Measurements from ENCODE around the gene MYMK.

MYMK gene

DNA sequence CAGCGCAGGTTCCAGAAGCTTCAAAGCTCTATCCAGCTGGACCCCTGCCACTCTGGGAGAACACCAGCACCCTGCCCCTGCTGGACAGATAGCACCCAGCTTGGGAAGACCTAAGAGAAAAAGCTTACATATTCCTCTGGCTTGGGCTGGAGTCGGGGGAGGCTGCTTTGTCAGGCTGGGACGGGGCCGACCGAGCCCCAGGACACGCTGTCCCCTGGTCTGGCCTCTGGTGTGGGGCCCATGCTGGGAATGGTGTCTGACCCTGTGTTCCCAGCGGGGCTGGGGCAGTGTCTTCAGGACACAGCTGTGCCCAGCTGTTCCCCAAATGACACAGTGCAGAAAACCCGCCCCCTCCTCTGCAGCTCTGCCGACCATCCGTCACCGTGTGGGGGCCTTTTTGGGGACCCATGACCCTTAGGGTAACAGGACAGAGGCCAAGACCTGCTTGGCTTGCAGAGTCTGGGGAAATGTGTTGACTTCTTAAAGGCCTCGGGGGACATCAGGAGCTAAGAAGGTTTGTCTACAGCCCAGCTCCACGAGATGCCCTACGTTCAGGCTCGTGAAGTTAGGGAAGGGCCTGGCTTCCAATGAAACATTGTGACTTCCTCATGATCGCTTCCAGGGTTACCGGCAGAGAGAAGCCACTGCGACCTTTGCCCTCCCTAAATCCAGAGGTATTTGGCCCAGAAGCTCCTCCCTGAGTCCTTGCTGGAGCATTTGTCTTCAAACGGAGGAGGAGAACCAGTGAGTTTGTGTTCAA lies 25.4 kb downstream of the MYMK start:
- DNase-seq: no peak

DNA sequence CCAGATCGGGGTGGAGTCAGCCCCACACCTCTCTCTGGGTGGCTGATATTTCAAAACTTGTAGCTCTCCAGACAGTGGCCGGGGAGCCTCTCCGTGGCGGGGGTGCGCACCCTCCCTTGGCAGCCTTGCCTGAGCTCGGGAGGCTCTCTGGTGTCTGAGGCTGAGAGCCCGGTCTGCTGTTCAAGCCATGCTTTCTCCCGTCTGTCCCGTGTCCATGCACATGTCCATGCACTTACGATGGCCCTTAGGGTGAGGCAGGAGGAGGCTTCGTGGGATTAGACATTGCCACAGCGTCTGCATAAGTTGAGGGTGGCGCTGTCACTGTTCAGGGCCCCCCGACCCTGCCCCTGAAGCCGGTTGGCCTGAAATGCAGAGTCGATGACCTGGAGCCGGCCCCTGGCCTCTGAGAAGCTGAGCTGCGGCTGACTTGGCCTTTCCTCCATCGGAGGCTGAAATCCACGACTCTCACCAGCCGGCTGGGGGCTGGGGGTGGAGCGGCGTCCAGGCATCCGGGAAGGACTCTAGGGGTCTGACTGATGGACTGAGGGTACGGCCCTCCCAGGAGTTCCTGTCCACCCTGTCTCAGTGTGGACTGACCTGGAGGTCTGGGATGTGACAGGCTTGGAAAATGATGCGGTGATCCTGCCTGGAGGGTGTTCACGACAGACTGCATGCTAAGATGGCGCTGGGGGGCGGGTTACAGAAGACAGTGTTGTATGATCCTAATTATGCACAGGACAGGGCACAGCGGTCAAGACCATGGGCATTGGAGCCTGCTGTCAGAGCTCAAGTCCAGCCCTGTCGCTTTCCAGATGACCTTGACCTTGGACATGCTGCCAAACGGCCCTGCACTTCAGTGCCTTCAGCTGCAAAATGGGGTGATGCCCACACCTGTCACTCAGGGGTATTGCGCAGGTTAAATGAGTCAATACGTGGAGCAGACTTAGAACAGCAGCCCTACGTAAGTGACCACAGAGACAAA lies 27.6 kb downstream of the MYMK start:
- no peak for DNase-seq

DNA sequence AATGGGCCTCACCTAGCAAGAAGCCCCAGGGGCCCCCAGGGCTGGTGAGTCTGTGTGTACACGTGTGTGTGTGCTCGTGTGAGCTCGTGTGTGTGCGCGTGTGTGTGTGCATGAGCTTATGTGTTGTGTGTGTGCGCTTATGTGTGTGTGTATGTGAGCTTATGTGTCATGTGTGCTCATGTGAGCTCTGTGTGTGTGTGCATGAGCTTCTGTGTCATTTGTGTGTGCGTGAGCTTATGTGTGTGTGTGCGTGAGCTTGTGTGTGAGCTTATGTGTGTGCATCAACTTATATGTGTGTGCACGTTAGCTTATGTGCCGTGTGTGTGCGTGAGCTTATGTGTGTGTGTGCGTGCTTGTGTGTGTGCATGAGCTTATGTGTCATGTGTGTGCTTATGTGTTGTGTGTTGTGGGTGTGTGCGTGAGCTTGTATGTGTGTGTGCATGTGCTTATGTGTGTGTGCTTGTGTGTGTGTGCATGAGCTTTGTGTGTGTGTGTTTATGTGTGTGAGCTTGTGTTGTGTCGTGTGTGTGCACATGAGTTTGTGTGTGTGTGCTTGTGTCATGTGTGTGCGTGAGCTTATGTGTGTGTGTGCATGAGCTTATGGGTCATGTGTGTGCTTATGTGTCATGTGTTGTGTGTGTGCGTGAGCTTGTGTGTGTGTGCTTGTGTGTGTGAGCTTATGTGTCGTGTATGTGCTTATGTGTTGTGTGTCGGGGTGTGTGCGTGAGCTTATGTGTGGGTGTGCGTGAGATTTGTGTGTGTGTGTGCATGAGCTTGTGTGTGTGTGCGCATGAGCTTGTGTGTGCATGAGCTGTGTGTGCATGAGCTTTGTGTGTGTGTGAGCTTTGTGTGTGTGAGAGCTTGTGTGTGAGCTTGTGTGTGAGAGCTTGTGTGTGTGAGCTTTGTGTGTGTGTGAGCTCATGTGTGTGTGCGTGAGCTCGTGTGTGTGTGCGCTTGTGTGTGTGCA lies 29.1 kb downstream of the MYMK start:
- no peak for DNase-seq

DNA sequence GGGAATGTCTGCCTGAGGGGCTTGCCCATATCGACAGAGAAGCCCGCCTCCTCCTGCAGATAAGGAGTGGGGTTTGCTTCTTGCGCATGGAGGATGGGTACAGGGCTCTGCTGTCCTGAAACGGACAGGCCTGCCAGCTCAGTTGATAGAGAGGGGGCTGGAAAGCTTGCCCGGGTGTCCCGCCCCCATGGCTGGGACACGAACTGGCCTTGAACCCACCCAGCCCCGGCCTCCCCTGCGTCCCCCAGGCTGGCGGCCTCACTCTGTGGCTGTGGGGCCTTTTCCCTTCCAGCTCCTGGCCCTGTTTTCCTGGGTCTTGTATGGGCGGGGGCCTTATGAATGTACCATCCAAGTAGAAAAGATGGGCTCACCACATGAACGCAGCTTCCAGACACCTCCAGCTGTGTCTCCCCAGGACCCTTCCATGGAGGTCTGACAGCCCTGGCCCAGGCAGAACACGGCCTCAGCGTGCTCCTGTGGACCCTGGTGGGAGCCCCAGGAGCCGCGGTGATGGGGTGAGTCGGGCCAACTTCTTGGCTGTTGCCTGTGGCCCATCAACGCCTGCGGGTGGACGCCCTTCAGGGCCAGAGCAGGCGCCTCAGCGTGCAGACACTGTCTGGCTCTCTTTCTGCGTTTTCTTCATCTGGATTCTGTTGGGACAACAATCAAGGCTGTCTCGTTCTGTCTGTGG lies 30.0 kb downstream of the MYMK start:
- no peak for DNase-seq

DNA sequence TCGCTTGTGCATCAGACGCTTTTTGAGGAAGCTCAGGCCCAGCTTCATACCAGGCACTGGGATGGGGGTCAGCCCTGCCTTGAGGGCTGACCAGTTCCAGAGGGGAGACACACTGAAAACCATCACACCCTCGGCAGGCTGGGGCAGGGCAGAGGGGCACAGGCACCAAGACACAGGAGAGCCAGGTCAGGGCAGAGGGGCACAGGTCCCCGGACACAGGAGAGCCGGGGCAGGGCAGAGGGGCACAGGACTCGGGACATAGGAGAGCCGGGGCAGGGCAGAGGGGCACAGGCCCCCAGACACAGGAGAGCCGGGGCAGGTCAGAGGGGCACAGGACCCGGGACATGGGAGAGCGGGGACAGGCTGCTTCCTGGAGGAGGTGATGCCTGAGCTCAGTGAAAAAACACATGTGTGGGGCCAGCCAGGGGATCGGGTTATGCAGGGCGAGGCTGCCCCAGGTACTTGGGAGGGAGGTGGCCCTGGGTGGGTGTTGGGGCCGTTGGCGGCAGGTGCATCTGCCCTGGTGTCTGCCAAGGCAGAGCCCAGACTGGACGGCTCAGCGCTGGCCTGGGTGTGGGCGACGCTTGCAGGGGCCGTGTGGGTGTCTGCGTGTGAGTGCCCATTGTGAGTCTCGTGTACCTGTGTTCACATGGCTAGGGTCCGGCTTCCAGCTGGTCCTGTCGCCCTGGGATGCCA lies 30.8 kb downstream of the MYMK start:
- DNase-seq: no peak

DNA sequence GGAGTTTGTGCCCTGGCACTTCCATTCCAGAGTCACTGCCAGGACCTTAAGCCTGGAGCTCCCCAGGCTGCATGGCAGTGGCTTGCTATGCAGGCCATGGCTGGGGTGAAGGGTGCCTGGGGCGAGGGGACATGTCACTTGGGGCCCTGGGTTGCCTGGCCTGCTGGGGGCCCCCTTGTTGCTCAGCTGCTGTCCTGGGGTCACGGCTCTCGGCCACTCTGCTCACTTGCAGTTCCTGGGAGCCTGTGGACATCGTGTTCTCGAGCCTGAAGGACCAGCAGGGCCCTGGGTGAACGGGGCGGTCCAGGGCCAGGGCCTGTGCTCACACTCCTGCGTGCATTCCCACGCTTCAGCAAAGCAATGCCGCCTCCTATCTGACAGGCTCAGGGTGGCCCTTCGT lies 31.3 kb downstream of the MYMK start:
- no peak for DNase-seq

DNA sequence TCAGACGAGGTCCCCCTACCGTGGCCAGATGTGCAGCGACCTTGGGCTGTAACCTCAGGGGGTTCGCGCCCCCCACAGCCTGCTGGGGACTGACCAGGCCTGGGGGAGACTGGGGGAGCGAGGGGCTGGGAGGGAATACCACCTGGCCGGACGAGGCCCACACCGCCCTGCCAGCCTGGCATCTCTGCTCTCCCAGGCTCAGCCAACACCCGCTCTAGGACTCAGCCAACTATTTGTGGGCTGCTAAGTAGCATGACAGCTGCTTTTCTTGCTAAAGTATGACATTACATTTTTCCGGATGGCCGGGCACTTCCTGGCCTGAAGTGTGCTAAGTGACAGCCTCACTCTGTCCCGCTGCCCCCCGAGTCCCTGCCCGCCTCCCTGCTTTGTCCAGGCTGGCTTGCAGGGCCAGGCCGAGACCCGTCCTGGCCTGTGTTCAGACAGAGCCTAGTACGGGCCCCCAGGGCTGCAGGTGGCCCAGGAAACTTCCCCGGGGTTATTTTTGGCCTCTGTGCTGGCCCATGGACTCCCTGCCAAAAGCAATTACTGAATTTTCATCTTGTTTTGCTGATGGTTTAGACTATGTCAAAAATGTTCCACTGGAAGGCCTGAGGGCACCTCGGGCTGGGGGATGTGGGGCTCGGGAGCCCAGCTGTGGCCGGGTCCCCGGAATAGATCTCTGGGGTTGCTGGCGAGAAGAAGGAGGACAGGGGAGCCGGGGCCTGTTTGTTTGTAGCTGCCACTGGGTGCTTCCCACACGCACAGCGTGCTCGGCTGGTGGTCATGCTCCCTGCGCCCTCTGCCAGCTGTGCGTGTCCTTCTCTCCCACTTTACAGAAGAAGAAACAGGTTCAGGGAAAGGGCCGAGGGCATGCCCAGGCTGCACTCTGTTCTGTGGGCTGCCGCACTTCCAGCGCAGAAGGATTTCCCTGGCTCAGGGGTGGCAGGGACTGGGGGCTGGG lies 32.4 kb downstream of the MYMK start:
- DNase-seq: no peak

DNA sequence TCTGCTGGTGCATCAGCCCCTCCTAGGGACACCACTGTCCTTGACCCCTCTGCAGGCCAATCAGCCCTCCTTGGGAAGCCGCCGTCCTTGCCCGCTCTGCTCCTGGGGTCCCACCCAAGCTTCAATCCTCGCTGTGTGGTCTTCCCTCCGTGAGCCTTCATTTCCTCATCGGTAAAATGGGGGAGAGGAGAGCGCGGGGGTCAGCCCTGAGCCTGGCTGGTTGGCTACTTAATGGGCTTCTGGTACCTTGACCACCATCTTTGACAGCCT lies 33.2 kb downstream of the MYMK start:
- no peak for DNase-seq

DNA sequence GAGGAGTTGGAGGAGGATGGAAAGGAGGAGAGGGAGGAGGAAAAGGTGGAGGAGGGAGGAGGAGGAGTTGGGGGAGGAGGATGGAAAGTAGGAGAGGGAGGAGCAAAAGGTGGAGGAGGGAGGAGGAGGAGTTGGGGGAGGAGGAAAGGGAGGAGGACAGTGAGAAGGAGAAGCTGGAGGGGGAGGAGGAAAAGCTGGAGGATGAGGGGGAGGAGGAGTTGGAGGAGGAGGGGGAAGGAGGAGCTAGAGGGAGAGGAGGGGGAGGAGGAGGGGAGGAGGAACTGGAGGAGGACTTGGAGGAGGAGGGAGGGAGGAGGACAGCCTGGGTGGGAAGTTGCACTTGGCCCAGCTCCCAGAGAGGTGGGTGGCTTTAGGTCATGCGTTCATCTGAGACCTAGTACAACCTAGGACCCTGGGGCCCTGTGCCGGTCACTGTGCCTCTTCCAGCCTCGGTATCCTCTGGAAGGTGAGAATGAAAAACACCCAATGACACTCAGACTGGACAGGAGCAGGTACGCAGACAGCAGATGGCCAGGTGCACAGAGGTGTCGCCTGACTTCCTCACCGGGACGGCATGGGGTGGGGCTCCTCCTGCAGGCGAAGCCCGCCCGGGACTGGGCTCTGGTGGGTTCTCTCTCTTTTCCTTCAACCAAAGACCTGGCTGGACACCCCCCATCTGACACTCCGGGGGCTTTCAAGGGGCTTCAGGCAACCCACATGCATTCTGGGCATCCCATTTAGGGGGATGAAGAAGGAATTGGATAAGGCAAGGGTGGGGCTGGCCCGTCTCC lies 33.7 kb downstream of the MYMK start:
- no peak for DNase-seq

DNA sequence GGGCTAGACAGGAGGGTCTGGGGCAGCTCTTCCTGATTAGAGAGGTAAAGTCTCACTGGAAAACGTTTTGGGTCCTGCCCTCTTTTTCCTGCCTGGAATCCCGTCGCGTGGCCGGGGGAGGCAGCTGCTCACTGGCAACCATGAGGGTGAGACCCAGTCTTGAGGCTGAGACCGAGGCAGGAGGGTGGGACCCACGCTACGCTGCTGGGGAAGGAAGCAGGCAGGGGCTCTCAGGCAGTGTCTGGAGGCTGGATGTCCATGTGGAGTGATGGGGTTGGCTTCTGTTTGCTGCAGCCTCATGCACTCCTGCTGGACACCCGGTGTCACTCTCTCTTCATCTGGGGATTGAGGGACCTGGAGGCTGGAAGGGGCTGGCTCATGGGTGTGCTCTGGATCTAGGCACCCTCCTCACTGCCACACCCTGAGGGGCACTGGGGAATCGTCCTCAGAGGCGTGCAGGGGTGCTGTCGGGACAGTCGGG lies 34.5 kb downstream of the MYMK start:
- no peak for DNase-seq

DNA sequence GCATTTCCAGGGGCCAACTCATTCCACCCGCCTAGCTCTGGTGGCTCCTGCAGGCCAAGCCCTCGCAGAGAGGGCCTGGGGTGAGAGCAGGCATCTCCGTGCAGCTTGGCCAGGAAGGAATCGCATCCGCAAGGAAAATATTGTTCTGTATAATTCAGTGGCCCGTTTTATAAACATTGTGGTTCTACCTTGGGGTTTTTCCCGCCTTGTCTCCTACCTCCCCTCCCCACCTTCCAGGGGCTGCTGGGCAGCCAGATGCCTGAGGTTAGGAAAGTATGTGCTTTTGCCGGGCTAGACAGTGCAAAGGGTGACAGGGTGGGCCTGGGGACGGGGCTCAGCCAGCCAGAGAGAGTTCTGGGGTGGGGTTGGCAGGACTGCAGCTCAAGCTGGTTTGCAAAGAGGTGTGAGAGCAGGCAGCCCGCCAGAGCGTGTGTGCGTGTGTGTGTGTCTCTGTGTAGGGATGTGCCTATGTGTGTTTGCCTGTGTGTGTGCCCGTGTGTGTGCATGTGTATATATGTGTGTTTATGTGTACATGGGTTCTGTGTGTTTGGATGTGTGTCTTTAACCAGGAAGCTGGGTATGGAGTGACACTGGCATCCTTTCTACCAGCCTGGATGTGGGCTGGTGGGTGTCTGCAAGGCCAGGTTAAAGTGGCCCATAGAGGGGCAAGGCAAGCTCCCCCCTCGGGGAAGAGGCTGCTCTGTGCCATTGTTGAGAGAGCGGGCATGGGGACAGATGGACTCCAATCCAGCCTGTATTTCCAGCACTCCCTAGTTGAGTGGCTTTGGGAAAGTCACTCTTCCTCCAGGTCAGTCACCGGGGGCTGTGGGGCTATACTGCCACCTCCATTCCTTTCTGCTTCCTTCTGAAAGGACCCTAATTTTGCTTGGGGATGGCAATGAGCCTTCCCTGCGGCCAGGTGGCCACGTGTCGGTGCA lies 35.2 kb downstream of the MYMK start:
- DNase-seq: no peak

DNA sequence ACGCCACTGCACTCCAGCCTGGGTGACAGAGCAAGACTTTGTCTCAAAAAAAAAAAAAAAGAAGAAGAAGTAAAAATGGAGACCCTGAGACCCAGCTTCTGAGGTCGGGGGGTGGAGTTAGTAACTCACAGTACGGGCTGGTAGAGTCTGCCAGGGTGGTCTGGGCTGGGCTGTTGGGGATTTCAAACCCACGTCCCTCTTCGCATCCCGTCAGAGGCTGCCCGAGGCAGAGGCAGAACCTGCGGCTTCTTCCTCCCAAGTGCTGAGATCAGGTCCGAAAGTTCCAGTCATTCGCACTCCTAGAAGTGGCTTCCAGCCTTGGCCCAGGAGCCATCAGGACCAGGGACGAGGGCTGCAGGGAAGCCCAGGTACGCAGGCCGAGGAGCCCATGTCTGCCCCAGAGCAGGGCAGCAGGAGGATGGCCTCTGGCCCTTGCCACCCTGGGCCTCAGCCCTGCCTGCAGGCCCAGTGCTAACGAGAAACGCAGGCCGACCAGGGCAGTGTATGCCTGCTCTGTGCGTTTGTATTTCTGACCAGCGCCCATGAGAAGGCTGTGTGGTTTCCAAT lies 36.0 kb downstream of the MYMK start:
- no peak for DNase-seq

DNA sequence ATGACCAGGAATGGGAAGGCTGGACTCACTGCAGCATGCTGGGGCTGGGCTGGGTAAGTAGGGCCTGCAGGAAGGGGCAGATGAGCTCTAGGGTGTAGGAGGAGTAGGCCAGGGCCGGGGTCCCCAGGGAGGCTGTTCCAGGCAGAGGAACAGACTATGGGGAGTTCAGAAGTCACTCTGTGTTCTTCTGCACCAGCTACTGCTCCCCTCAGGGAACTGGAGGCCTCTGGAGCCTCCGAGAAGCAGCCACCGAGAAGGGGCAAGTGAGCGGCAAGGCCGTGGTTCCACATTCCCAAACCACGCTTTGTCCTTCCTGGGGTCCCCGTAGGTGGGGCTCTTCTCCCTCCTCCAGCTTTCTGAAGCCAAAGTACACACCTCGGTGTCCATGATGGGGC lies 37.4 kb downstream of the MYMK start:
- DNase-seq: no peak

DNA sequence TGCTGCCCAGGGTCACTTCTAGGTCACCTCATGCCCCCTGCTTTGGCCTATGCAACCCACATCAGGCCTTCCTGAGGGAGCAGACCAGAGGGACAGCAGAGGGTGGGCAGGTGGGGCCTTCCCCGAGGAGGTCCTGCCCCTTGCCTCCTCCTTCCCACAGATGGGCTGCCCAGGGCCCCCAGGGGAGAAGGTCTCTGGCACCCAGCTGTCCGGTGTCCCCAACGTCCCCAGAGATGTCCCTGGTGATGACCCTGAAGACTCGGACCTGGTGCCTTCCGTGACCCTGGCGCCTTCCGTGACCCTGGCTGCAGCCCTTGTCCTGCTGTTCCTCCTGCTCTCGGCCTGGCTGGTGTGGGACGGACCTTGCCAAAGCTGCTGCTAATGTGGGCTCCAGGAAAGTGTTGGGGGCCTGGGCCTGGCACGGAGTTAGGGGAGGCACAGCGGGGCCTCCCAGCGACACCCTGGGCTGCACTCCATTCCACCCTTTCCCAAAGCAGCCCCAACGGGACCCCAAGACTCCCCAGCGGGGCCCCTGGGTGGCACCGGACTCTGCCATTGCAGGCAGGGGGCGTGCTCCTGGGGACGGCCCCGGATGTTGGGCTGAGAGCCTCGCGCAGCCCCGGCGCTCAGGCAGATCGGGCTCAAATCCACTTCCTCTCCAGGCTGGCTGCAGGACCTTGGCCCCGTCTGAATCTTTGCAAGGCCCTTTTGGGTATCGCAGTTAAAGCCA lies 39.1 kb downstream of the MYMK start:
- DNase-seq: no peak

DNA sequence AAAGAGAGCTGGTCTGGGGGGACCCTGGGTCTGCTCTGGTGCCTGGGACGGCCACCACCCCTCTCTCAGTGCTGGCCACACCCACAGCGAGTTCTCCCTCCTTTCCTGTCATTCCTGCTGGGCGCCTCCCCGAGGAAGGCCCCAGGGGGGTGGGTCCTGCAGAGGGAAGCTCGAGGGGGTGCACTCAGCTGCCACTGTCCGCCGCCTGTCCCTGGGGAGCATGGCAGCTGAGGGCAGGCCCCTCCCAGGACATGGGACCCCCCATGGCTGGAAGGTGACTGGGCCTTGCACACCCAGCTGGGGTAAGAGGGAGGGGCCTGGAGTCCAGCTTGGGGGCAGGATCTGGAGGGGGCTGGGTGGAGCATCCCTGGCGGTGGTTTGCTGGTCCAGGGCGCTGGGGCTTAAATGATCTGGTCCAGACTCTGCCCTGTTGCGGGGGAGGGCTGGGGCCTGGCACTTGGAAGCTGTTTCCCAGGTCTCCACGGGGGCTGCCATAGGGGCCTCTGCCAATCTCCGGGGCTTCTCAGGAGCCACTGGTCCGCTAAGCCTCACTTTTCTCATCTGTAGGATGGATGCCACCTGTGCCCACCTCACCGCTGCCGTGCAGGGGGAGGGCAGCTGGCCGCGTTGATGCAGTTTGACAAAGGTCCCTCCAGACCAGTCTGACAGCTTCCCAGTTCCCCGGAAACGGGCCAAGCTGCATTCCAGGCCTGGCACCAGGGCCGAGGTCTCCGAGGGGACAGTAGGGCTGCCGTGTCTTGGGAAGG lies 39.9 kb downstream of the MYMK start:
- DNase-seq: no peak

DNA sequence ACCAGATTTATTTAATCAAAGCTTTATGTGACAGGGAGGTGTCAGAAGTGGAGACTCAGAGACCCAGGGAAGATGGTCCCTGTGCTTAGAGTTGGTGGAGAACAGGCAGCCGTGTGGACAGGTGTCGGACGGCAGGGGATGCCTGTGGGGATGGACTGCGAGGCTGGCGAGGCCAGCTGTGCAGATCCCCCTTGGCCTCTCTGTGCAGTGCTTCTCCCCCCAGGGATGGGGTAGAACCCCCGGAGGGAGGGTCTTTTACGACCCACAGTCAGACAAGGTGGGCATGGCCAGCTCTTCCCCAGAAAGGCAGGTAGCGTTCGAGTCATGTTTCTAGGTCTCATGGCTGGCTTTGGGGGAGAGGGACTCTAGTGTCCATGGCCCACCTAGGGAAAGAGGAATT lies 41.1 kb downstream of the MYMK start:
- DNase-seq: no peak

Data from T-helper 9 cell (primary cell).